H1 (cell line): ENCODE results near the gene AOAH. TPM values are rescaled to one million over a fixed set of nuclear protein-coding genes. Genes with fewer than 3 reads are reported as not detected.

Experiments
- CTCF ChIA-PET: fragments of 300-600 bp; sonication (Branson Sonifier 250); formaldehyde crosslinking; loops from one replicate; lab custom pipeline; 2021; ENCODE audit not compliant: partially characterized antibody; lab: Charles Lee
- POLR2A ChIA-PET: fragments of 300-600 bp; sonication (Branson Sonifier 250); formaldehyde crosslinking; loops from one replicate; lab custom pipeline; 2021; ENCODE audit warnings: inconsistent platforms; ENCODE audit not compliant: partially characterized antibody; lab: Charles Lee
- DNase-seq, 2 experiments: peaks; one replicate each; pipeline versions ENCODE4 v3.0.0 to v3.0.0-alpha.2; 2010 to 2022; ENCODE audit warnings: low spot score in 2 of 2, low read depth in 1 of 2, mixed read lengths in 1 of 2
- FAIRE-seq: peaks from 2 replicates; lab custom pipeline; 2011; peaks lifted over from hg19 to GRCh38; lab: Jason Lieb, UNC
- H2AFZ ChIP-seq: 2 replicates; pipeline ENCODE4 v1.8.1; 2012; ENCODE audit warnings: low read length, inconsistent platforms
- H2AK5ac ChIP-seq: 2 replicates; pipeline ENCODE4 v1.6.1; 2013; ENCODE audit warnings: low read depth, low read length
- H2BK120ac ChIP-seq: replicated peaks from 2 replicates; pipeline ENCODE3; 2013; ENCODE audit warnings: low read depth, low read length, inconsistent platforms
- H2BK12ac ChIP-seq: 2 replicates; pipeline ENCODE4 v1.6.1; 2013; ENCODE audit warnings: low read depth, low read length
- H2BK15ac ChIP-seq: 2 replicates; pipeline ENCODE4 v1.6.1; 2013; ENCODE audit warnings: low read length
- H2BK20ac ChIP-seq: 2 replicates; pipeline ENCODE4 v1.6.1; 2013; ENCODE audit warnings: low read length
- H2BK5ac ChIP-seq: 2 replicates; pipeline ENCODE4 v1.6.1; 2013; ENCODE audit warnings: low read depth, low read length
- H3K14ac ChIP-seq: 2 replicates; pipeline ENCODE4 v1.6.1; 2013; ENCODE audit warnings: inconsistent platforms; ENCODE audit not compliant: insufficient read length
- H3K18ac ChIP-seq: 2 replicates; pipeline ENCODE4 v1.6.1; 2013; ENCODE audit warnings: low read length; ENCODE audit errors: extremely low read depth
- H3K23ac ChIP-seq: 2 replicates; pipeline ENCODE4 v1.6.1; 2013; ENCODE audit warnings: inconsistent platforms; ENCODE audit not compliant: insufficient read length
- H3K23me2 ChIP-seq: 2 replicates; pipeline ENCODE4 v1.6.1; 2013; ENCODE audit warnings: low read depth, low read length
- H3K27ac ChIP-seq: 2 replicates; pipeline ENCODE4 v1.6.1; 2011; ENCODE audit warnings: low read depth, low read length, inconsistent platforms
- H3K27me3 ChIP-seq, 4 experiments: replicated peaks in 1 of 4; 1 replicate in 1 of 4; 2 replicates in 3 of 4; pipeline versions ENCODE4 v1.6.1 to v1.8.1; 2011 to 2013; ENCODE audit warnings: low read length in 3 of 4, mild to moderate bottlenecking in 3 of 4, inconsistent platforms in 2 of 4, mixed read lengths in 2 of 4, moderate library complexity in 1 of 4; ENCODE audit not compliant: control insufficient read depth in 3 of 4, insufficient read depth in 3 of 4; ENCODE audit errors: extremely low read depth in 1 of 4
- H3K36me3 ChIP-seq, 4 experiments: 2 replicates each; pipeline versions ENCODE4 v1.6.1 to v1.8.1; 2011 to 2013; ENCODE audit warnings: mild to moderate bottlenecking in 4 of 4, low read length in 3 of 4, moderate library complexity in 2 of 4, control low read depth in 1 of 4, inconsistent platforms in 1 of 4; ENCODE audit not compliant: insufficient read depth in 4 of 4, control insufficient read depth in 2 of 4
- H3K4ac ChIP-seq: replicated peaks from 2 replicates; pipeline ENCODE3; 2013; ENCODE audit warnings: low read length, low read depth, mixed read lengths, inconsistent platforms; ENCODE audit not compliant: insufficient read length
- H3K4me1 ChIP-seq, 4 experiments: replicated peaks in 1 of 4; 1 replicate in 1 of 4; 2 replicates in 3 of 4; pipeline versions ENCODE4 v1.6.1 to v1.8.1; 2011 to 2013; ENCODE audit warnings: low read length in 3 of 4, inconsistent platforms in 2 of 4, mixed read lengths in 1 of 4; ENCODE audit not compliant: insufficient read depth in 4 of 4, control insufficient read depth in 3 of 4
- H3K4me2 ChIP-seq, 2 experiments: 2 replicates each; pipeline versions ENCODE4 v1.6.1 to v1.8.1; 2011 to 2013; ENCODE audit warnings: low read depth in 2 of 2, low read length in 2 of 2, control low read depth in 1 of 2, inconsistent platforms in 1 of 2, mild to moderate bottlenecking in 1 of 2; ENCODE audit not compliant: insufficient read depth in 1 of 2
- H3K4me3 ChIP-seq, 4 experiments: fragments of 200-600, 300-600 bp in 1 of 4; sonication (generic), shearing (Covaris generic), sonication (Bioruptor Twin) in 1 of 4; 2 replicates each; pipeline versions ENCODE4 v1.5.1 to v1.8.1; 2011 to 2016; ENCODE audit warnings: low read length in 4 of 4, low read depth in 3 of 4, control low read depth in 2 of 4, inconsistent platforms in 2 of 4, mild to moderate bottlenecking in 2 of 4, mixed read lengths in 1 of 4, moderate library complexity in 1 of 4; ENCODE audit not compliant: insufficient read depth in 2 of 4; ENCODE audit errors: extremely low read depth in 1 of 4
- H3K56ac ChIP-seq: replicated peaks from 2 replicates; pipeline ENCODE3; 2013; ENCODE audit warnings: low read depth, mild to moderate bottlenecking, mixed read lengths, low read length, inconsistent platforms; ENCODE audit not compliant: insufficient read length
- H3K79me1 ChIP-seq: 2 replicates; pipeline ENCODE4 v1.6.1; 2013; ENCODE audit warnings: low read depth, low read length, control low read depth
- H3K79me2 ChIP-seq, 2 experiments: 2 replicates each; pipeline versions ENCODE4 v1.6.1 to v1.8.1; 2012 to 2013; ENCODE audit warnings: low read length in 2 of 2, mild to moderate bottlenecking in 2 of 2, inconsistent platforms in 1 of 2; ENCODE audit not compliant: insufficient read depth in 2 of 2, control insufficient read depth in 1 of 2
- H3K9ac ChIP-seq, 4 experiments: replicated peaks in 1 of 4; 1 replicate in 1 of 4; 2 replicates in 3 of 4; pipeline versions ENCODE4 v1.6.1 to v1.8.1; 2011 to 2013; ENCODE audit warnings: low read depth in 3 of 4, low read length in 3 of 4, control low read depth in 2 of 4, mild to moderate bottlenecking in 2 of 4, moderate library complexity in 2 of 4, inconsistent platforms in 1 of 4; ENCODE audit errors: extremely low read depth in 1 of 4
- H3K9me3 ChIP-seq, 2 experiments: 2 replicates each; pipeline versions ENCODE4 v1.6.1 to v1.8.1; 2012 to 2013; ENCODE audit warnings: mild to moderate bottlenecking in 2 of 2, moderate library complexity in 2 of 2, control low read depth in 1 of 2, inconsistent platforms in 1 of 2, low read depth in 1 of 2, low read length in 1 of 2, mixed read lengths in 1 of 2; ENCODE audit not compliant: insufficient read depth in 2 of 2
- H4K20me1 ChIP-seq, 2 experiments: replicated peaks in 1 of 2; 2 replicates each; pipeline versions ENCODE3 to v1.8.1; 2011 to 2013; ENCODE audit warnings: inconsistent platforms in 2 of 2, low read length in 2 of 2, mild to moderate bottlenecking in 1 of 2; ENCODE audit not compliant: insufficient read depth in 2 of 2, control insufficient read depth in 1 of 2
- H4K5ac ChIP-seq: 2 replicates; pipeline ENCODE4 v1.6.1; 2013; ENCODE audit warnings: low read length, low read depth, mixed read lengths, inconsistent platforms; ENCODE audit not compliant: insufficient read length
- H4K8ac ChIP-seq: 2 replicates; pipeline ENCODE4 v1.8.0; 2013; ENCODE audit warnings: mild to moderate bottlenecking, moderate library complexity, low read length, inconsistent platforms; ENCODE audit not compliant: insufficient read depth; ENCODE audit errors: extremely low read depth
- H4K91ac ChIP-seq: replicated peaks from 2 replicates; pipeline ENCODE3; 2013; ENCODE audit warnings: low read length, mixed read lengths, inconsistent platforms; ENCODE audit not compliant: insufficient read length
- BACH1 ChIP-seq: IDR thresholded peaks from 2 replicates; pipeline ENCODE4 v1.6.1; 2012; ENCODE audit warnings: low read length, improper control_type of control experiment
- CEBPB ChIP-seq: IDR thresholded peaks from 2 replicates; pipeline ENCODE4 v1.6.1; 2012; ENCODE audit warnings: low read depth, low read length
- CREB1 ChIP-seq: IDR thresholded peaks from 2 replicates; pipeline ENCODE4 v1.6.1; 2012; ENCODE audit warnings: inconsistent platforms
- CTBP2 ChIP-seq: IDR thresholded peaks from 2 replicates; pipeline ENCODE4 v1.7.0; 2011; ENCODE audit warnings: borderline replicate concordance, mild to moderate bottlenecking, moderate library complexity, mixed read lengths, low read length; ENCODE audit not compliant: insufficient read depth, insufficient read length
- EGR1 ChIP-seq: IDR thresholded peaks from 2 replicates; pipeline ENCODE4 v1.6.1; 2011; ENCODE audit warnings: low read depth, low read length, borderline replicate concordance
- JUN ChIP-seq: IDR thresholded peaks from 2 replicates; pipeline ENCODE4 v1.6.1; 2011; ENCODE audit warnings: low read depth, mild to moderate bottlenecking, improper control_type of control experiment, low read length
- JUND ChIP-seq: IDR thresholded peaks from 2 replicates; pipeline ENCODE4 v1.6.1; 2011; ENCODE audit warnings: mild to moderate bottlenecking, improper control_type of control experiment, low read length
- NRF1 ChIP-seq: IDR thresholded peaks from 2 replicates; pipeline ENCODE4 v1.6.1; 2011; ENCODE audit warnings: mild to moderate bottlenecking, low read depth, low read length, improper control_type of control experiment
- RAD21 ChIP-seq, 2 experiments: IDR thresholded peaks in 1 of 2; conservative IDR thresholded peaks in 1 of 2; 2 replicates each; pipeline ENCODE4 v1.6.1; 2011; ENCODE audit warnings: low read depth in 2 of 2, low read length in 2 of 2, improper control_type of control experiment in 1 of 2, inconsistent platforms in 1 of 2, mild to moderate bottlenecking in 1 of 2, moderate library complexity in 1 of 2
- SAP30 ChIP-seq: fragments of 300-600 bp; sonication (generic); IDR thresholded peaks from 2 replicates; pipeline ENCODE4 v1.7.1; 2012; ENCODE audit warnings: low read length, moderate library complexity, mild to moderate bottlenecking, inconsistent platforms; ENCODE audit not compliant: insufficient read depth, insufficient replicate concordance
- SIRT6 ChIP-seq: IDR thresholded peaks from one replicate; pipeline ENCODE4 v1.7.1; 2012; ENCODE audit warnings: low read length, inconsistent platforms
- SIX5 ChIP-seq: IDR thresholded peaks from 2 replicates; pipeline ENCODE4 v1.6.1; 2011; ENCODE audit warnings: mild to moderate bottlenecking, low read depth, low read length
- SP1 ChIP-seq: IDR thresholded peaks from 2 replicates; pipeline ENCODE4 v1.6.1; 2011; ENCODE audit warnings: low read depth, low read length
- SP2 ChIP-seq: IDR thresholded peaks from 2 replicates; pipeline ENCODE4 v1.6.1; 2012; ENCODE audit warnings: mild to moderate bottlenecking, low read length, inconsistent platforms
- TEAD4 ChIP-seq: IDR thresholded peaks from 2 replicates; pipeline ENCODE4 v1.6.1; 2012; ENCODE audit warnings: low read depth, low read length, inconsistent platforms, mixed read lengths
- WGBS, 2 experiments: shearing (Covaris generic) in 1 of 2; methylation state at CpG; one replicate each; pipeline versions ENCODE4 v1.1.6 to v1.1.7; 2013 to 2015; ENCODE audit warnings: low lambda C conversion rate in 2 of 2, mixed read lengths in 2 of 2, inconsistent platforms in 1 of 2, low coverage in 1 of 2, missing lambda C conversion rate in 1 of 2; ENCODE audit not compliant: insufficient replicate concordance in 2 of 2, insufficient coverage in 1 of 2, insufficient read length in 1 of 2; ENCODE audit errors: extremely low coverage in 1 of 2, missing lambda C conversion rate in 1 of 2; 5-methylcytosine and 5-hydroxymethylcytosine counted together
- polyA plus RNA-seq, 7 experiments: library from polyadenylated mRNA; depleted of rRNA in 3 of 7; stranded (reverse) in 5 of 7; unstranded in 2 of 7; fragments of >200 nt in 5 of 7; fragments of 200-250 nt in 2 of 7; gene quantifications; 1 replicate in 5 of 7; 2 replicates in 1 of 7; 4 replicates in 1 of 7; pipeline versions ENCODE4 v1.2.1 to v1.2.3, GENCODE V29; 2011 to 2013; ENCODE audit warnings: missing spikeins in 2 of 7, mixed read lengths in 2 of 7
- total RNA-seq: library from RNA; stranded (reverse); fragmentation: NEBNext Ultra II Directional; extraction: Animal tissue kit (Norgen Biotek cat#: 25700); gene quantifications from 2 replicates; pipeline ENCODE4 v1.2.1, GENCODE V29; 2021

The AOAH gene
- total and polyA plus RNA-seq, 2 of the 8 experiments (the other 6 are each of a cell fraction or from before 2014, with no cell fraction given): 0.08 TPM; not detected in 1

DNA sequence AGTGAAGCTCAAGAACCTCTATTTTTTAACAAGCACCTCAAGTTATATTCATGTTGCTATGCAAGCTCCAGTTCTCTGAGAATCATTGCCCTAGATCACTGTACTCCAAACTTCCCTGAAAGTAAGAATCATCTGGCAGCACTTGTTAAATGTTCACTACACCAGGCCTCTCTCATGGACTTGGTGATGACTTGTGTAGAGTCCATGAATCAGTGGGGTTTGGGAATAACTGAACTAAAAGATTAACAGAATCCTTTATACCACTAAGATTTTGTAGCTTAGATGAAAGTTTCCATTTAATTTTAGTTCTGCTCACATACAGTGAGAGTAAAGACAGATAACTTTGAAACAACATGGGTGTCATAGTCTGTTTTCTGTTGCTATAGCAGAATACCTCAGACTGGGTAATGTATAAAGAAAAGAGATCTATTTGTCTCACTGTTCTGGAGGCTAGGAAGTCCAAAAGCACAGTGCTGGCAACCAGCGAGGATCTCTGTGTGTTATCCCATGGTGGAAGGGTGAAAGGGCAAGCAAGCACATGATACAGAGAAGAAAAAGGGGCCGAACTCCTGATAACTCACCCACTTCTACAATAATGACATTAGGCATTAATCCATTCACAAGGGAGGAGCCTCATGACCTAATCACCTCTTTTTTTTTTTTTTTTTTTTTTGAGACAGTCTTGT is 27.9 kb upstream of the AOAH start:
- Histone ChIP-seq H3K4me3 (no peak overlapping the region), H3K4me2 (no peak overlapping the region), H3K9ac (no peak overlapping the region), H3K79me2 (no peaks in the 10 kb centered on the region), H3K79me1 (no peaks in the 10 kb centered on the region), H2BK12ac (no peak overlapping the region), H2BK5ac (no peak overlapping the region), H2BK15ac (no peak overlapping the region), H3K56ac (no peak overlapping the region), H3K23me2 (no peaks in the 10 kb centered on the region), H3K27ac (no peak overlapping the region), H3K36me3 (no peaks in the 10 kb centered on the region), H3K4me1 (no peaks in the 10 kb centered on the region), H3K27me3 (no peaks in the 10 kb centered on the region; a peak in 1 of 7 replicates), H3K4ac (no peak overlapping the region), H4K91ac (no peak overlapping the region), H4K5ac (no peak overlapping the region), H3K14ac (no peak overlapping the region), H4K20me1 (no peaks in the 10 kb centered on the region), H3K23ac (no peak overlapping the region), H3K18ac (no peak overlapping the region), H2BK20ac (no peak overlapping the region), H2BK120ac (no peak overlapping the region), H4K8ac (no peak overlapping the region), H2AK5ac (no peak overlapping the region), H2AFZ (no peak overlapping the region), H3K9me3 (no peaks in the 10 kb centered on the region)
- POLR2A ChIA-PET: no interaction called here
- no peak for DNase-seq
- no peak for FAIRE-seq
- CTCF ChIA-PET: no interaction called here
- WGBS, 2 experiments: 71% methylated on average over 2 of the region's 2 CpGs; no CpG with 5 or more reads in 1 of the 2 experiments
- TF ChIP-seq EGR1: no peak
- TF ChIP-seq RAD21 (IDR thresholded peaks at IDR 0.05 in 1 of 2, conservative IDR thresholded peaks at IDR 0.05 in 1 of 2; ENCODE audit: low read depth in 2 of 2, low read length in 2 of 2): no peak
- TF ChIP-seq JUN: no peak
- no peak for TF ChIP-seq SAP30
- TF ChIP-seq CREB1: no peak
- TF ChIP-seq CEBPB: no peak
- TF ChIP-seq SP2: no peak
- TF ChIP-seq NRF1: no peak
- TF ChIP-seq CTBP2: no peak
- no peak for TF ChIP-seq SIX5
- no peak for TF ChIP-seq JUND
- no peak for TF ChIP-seq BACH1
- TF ChIP-seq TEAD4: no peak
- TF ChIP-seq SIRT6: no peak
- TF ChIP-seq SP1: no peak
